SK-N-SH treated with all-trans-retinoic acid at 6 μM for 48 hours (cell line): ENCODE data around the gene SARNP.

Experiments
- ATAC-seq: fragments of 200-7000 bp; cut with Tn5 transposase; 3 replicates; pipeline ENCODE4 v1.9.1; 2020; ENCODE audit warnings: mild to moderate bottlenecking, moderate library complexity
- ARNTL ChIP-seq: fragments of 450-650 bp; formaldehyde crosslinking; IDR thresholded peaks from 2 replicates; pipeline ENCODE4 v1.5.0; 2020; ENCODE audit warnings: low read depth, mild to moderate bottlenecking, moderate library complexity, borderline replicate concordance
- BACH2 ChIP-seq: fragments of 250-450 bp; sonication (Bioruptor Pico); IDR thresholded peaks from 2 replicates; pipeline ENCODE4 v1.9.0; 2021; ENCODE audit warnings: mild to moderate bottlenecking, borderline replicate concordance
- CREB5 ChIP-seq: fragments of 250-450 bp; sonication (Bioruptor Pico); IDR thresholded peaks from 2 replicates; pipeline ENCODE4 v1.5.1; 2020; ENCODE audit warnings: low read depth, mild to moderate bottlenecking, moderate library complexity
- CSDC2 ChIP-seq: fragments of 250-450 bp; sonication (Bioruptor Pico); IDR thresholded peaks from 2 replicates; pipeline ENCODE4 v1.5.0; 2020; ENCODE audit warnings: mild to moderate bottlenecking, moderate library complexity
- CSRNP3 ChIP-seq: fragments of 250-450 bp; sonication (Bioruptor Pico); IDR thresholded peaks from 2 replicates; pipeline ENCODE4 v1.5.1; 2021; ENCODE audit warnings: mild to moderate bottlenecking, moderate library complexity
- ESRRG ChIP-seq: fragments of 250-450 bp; sonication (Bioruptor Pico); IDR thresholded peaks from 2 replicates; pipeline ENCODE4 v1.6.1; 2021; ENCODE audit warnings: mild to moderate bottlenecking
- GLIS3 ChIP-seq: fragments of 250-450 bp; sonication (Bioruptor Pico); IDR thresholded peaks from 2 replicates; pipeline ENCODE4 v1.5.0; 2020; ENCODE audit warnings: mild to moderate bottlenecking, moderate library complexity
- ISL1 ChIP-seq: fragments of 250-450 bp; sonication (Bioruptor Pico); IDR thresholded peaks from 2 replicates; pipeline ENCODE4 v2.1.2; 2022; ENCODE audit warnings: mild to moderate bottlenecking, moderate library complexity
- OSR1 ChIP-seq: fragments of 250-450 bp; sonication (Bioruptor Pico); IDR thresholded peaks from 2 replicates; pipeline ENCODE4 v1.8.0; 2022; ENCODE audit warnings: moderate library complexity, mild to moderate bottlenecking, inconsistent platforms
- PATZ1 ChIP-seq: fragments of 250-450 bp; sonication (Bioruptor Pico); IDR thresholded peaks from 2 replicates; pipeline ENCODE4 v1.8.0; 2020; ENCODE audit warnings: mild to moderate bottlenecking, moderate library complexity, borderline replicate concordance
- PPARA ChIP-seq: fragments of 250-450 bp; sonication (Bioruptor Pico); IDR thresholded peaks from 2 replicates; pipeline ENCODE4 v1.5.0; 2020; ENCODE audit warnings: mild to moderate bottlenecking, borderline replicate concordance
- RARB ChIP-seq: fragments of 250-450 bp; sonication (Bioruptor Pico); IDR thresholded peaks from 2 replicates; pipeline ENCODE4 v1.8.0; 2021; ENCODE audit warnings: mild to moderate bottlenecking, moderate library complexity
- SNAI2 ChIP-seq: fragments of 250-450 bp; sonication (Bioruptor Pico); IDR thresholded peaks from 2 replicates; pipeline ENCODE4 v1.5.0; 2020; ENCODE audit warnings: mild to moderate bottlenecking, moderate library complexity
- TCF4 ChIP-seq: fragments of 250-450 bp; sonication (Bioruptor Pico); IDR thresholded peaks from 2 replicates; pipeline ENCODE4 v1.8.0; 2021; ENCODE audit warnings: mild to moderate bottlenecking, moderate library complexity, borderline replicate concordance
- TOX ChIP-seq: fragments of 250-450 bp; sonication (Bioruptor Pico); IDR thresholded peaks from 2 replicates; pipeline ENCODE4 v1.8.0; 2021; ENCODE audit warnings: mild to moderate bottlenecking, moderate library complexity, borderline replicate concordance
- TSHZ2 ChIP-seq: fragments of 250-450 bp; sonication (Bioruptor Pico); IDR thresholded peaks from 2 replicates; pipeline ENCODE4 v1.5.0; 2020; ENCODE audit warnings: mild to moderate bottlenecking, moderate library complexity
- ZC3H10 ChIP-seq: fragments of 250-450 bp; sonication (Bioruptor Pico); IDR thresholded peaks from 2 replicates; pipeline ENCODE4 v1.5.1; 2021; ENCODE audit warnings: mild to moderate bottlenecking, moderate library complexity
- ZFP3 ChIP-seq: fragments of 250-450 bp; sonication (Bioruptor Pico); IDR thresholded peaks from 2 replicates; pipeline ENCODE4 v1.5.0; 2020; ENCODE audit warnings: mild to moderate bottlenecking, moderate library complexity
- ZFP30 ChIP-seq: fragments of 450-650 bp; formaldehyde crosslinking; IDR thresholded peaks from 2 replicates; pipeline ENCODE4 v1.5.0; 2022; ENCODE audit warnings: mild to moderate bottlenecking, moderate library complexity
- ZNF565 ChIP-seq: fragments of 450-650 bp; formaldehyde crosslinking; conservative IDR thresholded peaks from 2 replicates; pipeline ENCODE4 v1.5.0; 2020; ENCODE audit warnings: low read depth, mild to moderate bottlenecking, moderate library complexity
- ZNF70 ChIP-seq: fragments of 450-650 bp; formaldehyde crosslinking; IDR thresholded peaks from 2 replicates; pipeline ENCODE4 v1.5.0; 2020; ENCODE audit warnings: mild to moderate bottlenecking, moderate library complexity
- ZNF8 ChIP-seq: fragments of 450-650 bp; formaldehyde crosslinking; IDR thresholded peaks from 2 replicates; pipeline ENCODE4 v1.5.0; 2020; ENCODE audit warnings: mild to moderate bottlenecking, moderate library complexity
- TF ChIP-seq, protein P1 (sequence below): fragments of 250-450 bp; sonication (Bioruptor Pico); IDR thresholded peaks from 2 replicates; pipeline ENCODE4 v1.8.0; 2021; ENCODE audit warnings: low read depth, mild to moderate bottlenecking, moderate library complexity, borderline replicate concordance

Gene SARNP

GRCh38 chr12:55757701-55758100 is 59.8 kb downstream of the SARNP start (continued):
- TF ChIP-seq ZC3H10 (no peak), CSRNP3 (CRISPR knock-in tag) (no peak), SNAI2 (no peak), ISL1 (no peak)
- TF ChIP-seq, protein P1, sequence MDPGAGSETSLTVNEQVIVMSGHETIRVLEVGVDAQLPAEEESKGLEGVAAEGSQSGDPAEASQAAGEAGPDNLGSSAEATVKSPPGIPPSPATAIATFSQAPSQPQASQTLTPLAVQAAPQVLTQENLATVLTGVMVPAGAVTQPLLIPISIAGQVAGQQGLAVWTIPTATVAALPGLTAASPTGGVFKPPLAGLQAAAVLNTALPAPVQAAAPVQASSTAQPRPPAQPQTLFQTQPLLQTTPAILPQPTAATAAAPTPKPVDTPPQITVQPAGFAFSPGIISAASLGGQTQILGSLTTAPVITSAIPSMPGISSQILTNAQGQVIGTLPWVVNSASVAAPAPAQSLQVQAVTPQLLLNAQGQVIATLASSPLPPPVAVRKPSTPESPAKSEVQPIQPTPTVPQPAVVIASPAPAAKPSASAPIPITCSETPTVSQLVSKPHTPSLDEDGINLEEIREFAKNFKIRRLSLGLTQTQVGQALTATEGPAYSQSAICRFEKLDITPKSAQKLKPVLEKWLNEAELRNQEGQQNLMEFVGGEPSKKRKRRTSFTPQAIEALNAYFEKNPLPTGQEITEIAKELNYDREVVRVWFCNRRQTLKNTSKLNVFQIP (CRISPR knock-in tag): no peak

DNA sequence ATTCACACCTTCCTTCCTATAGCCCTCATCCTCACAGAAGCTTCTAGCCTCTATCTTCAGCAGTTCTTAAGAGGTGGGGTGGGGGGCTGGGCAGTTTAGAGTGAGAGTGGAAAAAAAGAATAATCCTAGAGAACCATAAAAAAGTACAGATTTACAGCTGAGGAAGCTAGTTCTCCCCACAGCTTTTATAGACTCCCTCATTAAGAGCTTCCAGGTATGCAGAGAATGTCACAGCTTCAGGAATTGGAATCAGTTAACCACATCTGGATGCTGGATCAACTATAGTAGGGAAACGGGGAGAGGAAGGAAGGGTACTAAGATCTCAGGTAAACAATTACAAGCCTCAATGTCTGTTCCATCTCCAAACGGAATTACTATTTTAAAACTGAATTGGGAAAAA is 62.3 kb downstream of the SARNP start:
- TF ChIP-seq PPARA (no peak), ARNTL (CRISPR knock-in tag) (no peak), ZFP3 (no peak), TCF4 (CRISPR knock-in tag) (no peak), OSR1 (CRISPR knock-in tag) (no peak), CREB5 (no peak), TOX (CRISPR knock-in tag) (no peak), ZNF8 (CRISPR knock-in tag) (no peak), RARB (no peak), SNAI2 (no peak), ESRRG (CRISPR knock-in tag) (no peak), BACH2 (CRISPR knock-in tag) (no peak)
- TF ChIP-seq, protein P1 (CRISPR knock-in tag): no peak
- TF ChIP-seq, all 23 proteins: peak for 0
- ATAC-seq: no peak

DNA sequence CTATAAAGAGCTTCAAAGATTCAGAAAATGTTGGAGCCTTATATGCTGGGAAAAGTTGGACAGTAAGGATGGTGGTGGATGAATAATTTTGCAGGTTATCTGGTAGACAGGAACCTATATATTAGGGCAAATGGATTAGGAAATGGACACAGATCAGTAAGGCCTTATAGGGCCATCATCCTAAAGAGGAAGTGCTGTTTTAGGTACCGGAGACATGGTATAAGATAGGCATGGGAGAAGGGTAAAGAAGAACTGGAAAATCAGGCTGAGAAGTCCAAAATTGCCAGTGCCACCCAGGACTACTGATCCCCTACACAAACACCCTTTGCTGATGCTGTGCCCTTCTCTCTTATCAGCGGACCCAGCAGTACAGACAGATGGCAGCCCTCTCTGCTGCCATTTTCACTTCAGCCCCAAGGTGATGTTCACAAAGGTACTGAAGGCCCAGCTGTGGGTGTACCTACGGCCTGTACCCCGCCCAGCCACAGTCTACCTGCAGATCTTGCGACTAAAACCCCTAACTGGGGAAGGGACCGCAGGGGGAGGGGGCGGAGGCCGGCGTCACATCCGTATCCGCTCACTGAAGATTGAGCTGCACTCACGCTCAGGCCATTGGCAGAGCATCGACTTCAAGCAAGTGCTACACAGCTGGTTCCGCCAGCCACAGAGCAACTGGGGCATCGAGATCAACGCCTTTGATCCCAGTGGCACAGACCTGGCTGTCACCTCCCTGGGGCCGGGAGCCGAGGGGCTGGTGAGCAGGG is 69.1 kb downstream of the SARNP start:
- ATAC-seq: no peak
- TF ChIP-seq BACH2 (CRISPR knock-in tag): no peak
- no peak for TF ChIP-seq OSR1 (CRISPR knock-in tag)
- TF ChIP-seq SNAI2: no peak
- no peak for TF ChIP-seq PPARA
- no peak for TF ChIP-seq ESRRG (CRISPR knock-in tag)
- TF ChIP-seq CREB5: no peak
- TF ChIP-seq TSHZ2 (CRISPR knock-in tag): no peak
- TF ChIP-seq ZC3H10: no peak
- no peak for TF ChIP-seq ZNF565 (CRISPR knock-in tag)
- no peak for TF ChIP-seq ZFP30 (CRISPR knock-in tag)
- no peak for TF ChIP-seq ARNTL (CRISPR knock-in tag)
- no peak for TF ChIP-seq GLIS3 (CRISPR knock-in tag)
- no peak for TF ChIP-seq CSRNP3 (CRISPR knock-in tag)
- TF ChIP-seq ISL1: no peak
- no peak for TF ChIP-seq TCF4 (CRISPR knock-in tag)
- TF ChIP-seq ZFP3: no peak
- no peak for TF ChIP-seq CSDC2 (CRISPR knock-in tag)
- no peak for TF ChIP-seq RARB
- no peak for TF ChIP-seq PATZ1
- TF ChIP-seq ZNF70 (CRISPR knock-in tag): no peak
